HG03196 (cell line): ENCODE results near the gene EIF2S3B.

Experiments
- ATAC-seq: cut with Tn5 transposase; IDR thresholded peaks from one replicate; pipeline ENCODE4 v1.9.1; 2021; ENCODE audit not compliant: unreplicated experiment

The EIF2S3B gene

GRCh38 chr12:10554228-10554755 lies 48.6 kb downstream of the EIF2S3B start:
- ATAC-seq: no peak

GRCh38 chr12:10554756-10555481 lies 49.2 kb downstream of the EIF2S3B start:
- no peak for ATAC-seq

GRCh38 chr12:10557329-10557728 lies 51.6 kb downstream of the EIF2S3B start:
- ATAC-seq: no peak

GRCh38 chr12:10557766-10558165 lies 52.1 kb downstream of the EIF2S3B start:
- peak; percentile 64 for ATAC-seq
